ENCODE measurements around the gene TGM3. TPM values are rescaled to one million over a fixed set of nuclear protein-coding genes. Genes with fewer than 3 reads are reported as not detected.
"Not testable (repeated sequence)": the region's sequence is repeated elsewhere in the genome, so short reads cannot be mapped to it uniquely, and the experiment has no call there.

Gene TGM3
- not detected in 2 replicates for total RNA-seq (2014; rRNA removed; shearing (Covaris generic))

DNA sequence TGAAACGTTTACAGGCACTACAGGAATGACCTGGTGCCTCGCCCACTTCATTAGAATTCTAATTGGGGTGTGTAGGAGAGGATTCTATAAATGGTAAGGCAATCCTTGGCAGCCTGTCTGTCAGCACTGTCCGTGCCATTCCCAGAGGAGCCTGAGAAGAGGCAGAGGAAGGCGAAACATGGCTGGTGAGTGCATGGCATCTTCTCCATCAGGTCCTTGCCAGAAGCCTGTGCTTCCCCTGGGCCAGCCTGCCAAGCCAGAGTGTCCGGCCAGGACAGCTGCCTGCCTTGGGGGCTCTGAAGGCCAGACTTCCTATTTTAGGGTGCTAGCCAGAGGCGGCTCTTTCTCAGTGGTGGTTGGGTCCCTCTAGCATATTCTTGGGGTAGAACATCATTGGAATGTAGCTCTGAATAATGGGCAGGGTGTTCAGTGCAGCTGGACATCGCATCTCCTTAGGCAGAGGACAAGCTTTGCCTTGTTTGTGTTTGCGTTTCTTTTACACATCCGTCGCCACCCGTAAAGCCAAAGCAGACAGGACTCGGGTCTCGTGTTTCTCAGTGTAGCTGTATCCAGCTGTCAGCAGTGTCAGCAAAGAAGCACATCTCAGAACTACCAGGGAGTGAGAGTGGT, at the start of gene TGM3:
Gene TGM3, plus strand, starts transcription at position 116 of the 630 bp plus-strand sequence. Its CDS starts 63 bp downstream, at position 179.
- peak; percentile 51 for DNase-seq (ENCODE audit: low read depth)

GRCh38 chr20:2246069-2246491, 49.7 kb upstream of the TGM3 start:
- DNase-seq (ENCODE audit: low read depth) = no peak

GRCh38 chr20:2248837-2249236, 47.0 kb upstream of the TGM3 start:
- DNase-seq (ENCODE audit: low read depth) = no peak

- no peak for DNase-seq (ENCODE audit: low read depth)
These were observed 45.9 kb upstream of the TGM3 start for GRCh38 chr20:2249935-2250334.

GRCh38 chr20:2252419-2252997, 43.3 kb upstream of the TGM3 start:
- DNase-seq (ENCODE audit: low read depth) = no peak

GRCh38 chr20:2253256-2253655, 42.5 kb upstream of the TGM3 start:
- no peak for DNase-seq (ENCODE audit: low read depth)

- peak; percentile 45 for DNase-seq (ENCODE audit: low read depth)
These were observed 41.5 kb upstream of the TGM3 start for GRCh38 chr20:2254333-2254732.

GRCh38 chr20:2255926-2256531, 39.8 kb upstream of the TGM3 start:
- DNase-seq (ENCODE audit: low read depth) = no peak

DNA sequence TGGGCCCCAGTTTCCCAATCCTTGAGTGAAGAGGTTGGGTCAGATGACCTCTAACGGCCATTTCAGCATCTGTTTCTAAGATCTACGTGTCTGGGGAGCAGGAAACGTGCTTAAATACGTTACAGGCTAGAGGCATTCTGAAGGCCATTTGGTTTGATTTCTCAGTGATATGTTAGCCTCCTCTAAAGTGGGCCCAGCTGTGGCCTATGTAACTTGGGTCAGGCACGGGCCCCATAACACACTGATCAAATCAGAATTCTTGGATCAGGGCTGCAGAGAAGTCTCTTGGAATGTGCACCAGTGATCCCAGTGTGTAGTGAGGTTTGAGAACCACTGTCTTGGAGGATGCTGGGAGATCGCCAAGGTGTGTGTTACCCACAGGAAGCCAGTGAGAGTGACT, 36.1 kb upstream of the TGM3 start:
- peak; percentile 14 for DNase-seq (ENCODE audit: low read depth)

DNA sequence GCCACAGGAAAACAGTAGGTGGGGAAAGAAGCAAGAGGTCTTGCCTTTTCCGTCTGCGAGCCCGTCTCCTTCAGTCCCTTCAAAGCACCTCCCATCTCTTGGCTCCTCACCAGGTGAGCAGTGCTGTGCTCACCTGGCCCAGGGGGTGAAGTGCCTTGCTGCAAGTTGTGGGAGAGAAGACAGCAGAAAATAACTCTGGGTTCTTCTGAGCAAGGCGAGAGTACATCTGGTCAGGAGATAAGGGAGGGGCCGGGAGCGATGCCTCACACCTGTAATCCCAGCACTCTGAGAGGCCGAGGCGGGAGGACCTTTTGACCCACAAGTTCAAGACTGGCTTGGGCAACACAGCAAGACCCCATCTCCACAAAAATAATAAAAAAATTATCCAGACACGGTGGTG, 35.6 kb upstream of the TGM3 start:
- no peak for DNase-seq (ENCODE audit: low read depth)

DNA sequence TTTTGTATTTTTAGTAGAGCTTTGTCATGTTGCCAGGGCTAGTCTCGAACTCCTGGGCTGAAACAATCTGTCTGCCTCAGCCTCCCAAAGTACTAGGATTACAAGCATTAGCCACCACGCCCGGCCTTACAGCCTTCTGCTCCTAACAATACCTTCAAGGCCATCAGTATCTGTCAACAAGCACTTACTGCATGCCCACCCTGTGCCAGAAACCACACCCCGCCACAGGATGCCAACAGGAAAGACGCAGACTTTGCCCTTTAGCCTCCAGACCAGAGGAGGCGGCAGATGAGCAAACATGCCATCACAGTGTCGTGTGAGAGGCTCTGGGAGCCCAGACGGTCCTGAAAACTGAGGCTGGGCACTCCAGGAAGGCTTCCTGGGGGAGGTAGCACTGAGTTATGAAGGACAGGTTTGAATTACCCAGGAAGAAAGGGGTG, 34.7 kb upstream of the TGM3 start:
- DNase-seq (ENCODE audit: low read depth) = peak; percentile 39

GRCh38 chr20:2261629-2262028, 34.2 kb upstream of the TGM3 start:
- DNase-seq (ENCODE audit: low read depth) = no peak

GRCh38 chr20:2264118-2264517, 31.7 kb upstream of the TGM3 start:
- DNase-seq (ENCODE audit: low read depth) = no peak

- not testable (repeated sequence) for DNase-seq (ENCODE audit: low read depth)
These were observed 31.0 kb upstream of the TGM3 start for GRCh38 chr20:2264621-2265374.

DNA sequence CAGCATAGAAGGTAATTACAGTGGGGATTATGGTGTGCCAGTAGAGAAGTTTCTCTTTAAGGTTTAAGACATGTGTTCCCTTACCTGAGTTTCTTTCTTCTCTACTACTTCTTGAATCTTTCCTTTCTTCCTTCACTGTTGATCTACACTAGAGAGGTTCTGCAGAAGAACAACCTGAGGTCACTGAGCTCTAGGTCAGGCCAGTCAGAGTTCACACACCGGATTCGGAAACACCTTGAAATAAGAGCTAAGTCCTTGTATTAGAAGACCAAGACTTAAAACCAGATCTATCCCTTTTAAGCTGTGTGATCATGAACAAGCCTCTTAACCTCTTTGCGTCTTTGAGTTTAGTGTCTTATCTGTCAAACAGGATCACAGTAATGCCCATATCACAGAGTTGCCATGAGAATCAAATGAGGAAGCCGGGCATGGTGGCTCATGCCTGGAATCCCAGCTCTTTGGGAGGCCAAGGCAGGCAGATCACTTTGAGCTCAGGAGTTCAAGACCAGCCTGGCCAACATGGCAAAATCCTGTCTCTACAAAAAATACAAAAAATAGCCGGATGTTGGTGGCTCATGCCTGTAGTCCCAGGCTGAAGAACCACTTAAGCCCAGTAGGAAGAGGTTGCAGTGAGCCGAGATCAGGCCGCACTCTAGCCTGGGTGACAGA, 22.0 kb upstream of the TGM3 start:
- DNase-seq (ENCODE audit: low read depth) = no peak

GRCh38 chr20:2276015-2276414, 19.8 kb upstream of the TGM3 start:
- no peak for DNase-seq (ENCODE audit: low read depth)

GRCh38 chr20:2279253-2279779, 16.5 kb upstream of the TGM3 start:
- DNase-seq (ENCODE audit: low read depth) = no peak

- no peak for DNase-seq (ENCODE audit: low read depth)
These were observed 15.7 kb upstream of the TGM3 start for GRCh38 chr20:2280082-2280481.

DNA sequence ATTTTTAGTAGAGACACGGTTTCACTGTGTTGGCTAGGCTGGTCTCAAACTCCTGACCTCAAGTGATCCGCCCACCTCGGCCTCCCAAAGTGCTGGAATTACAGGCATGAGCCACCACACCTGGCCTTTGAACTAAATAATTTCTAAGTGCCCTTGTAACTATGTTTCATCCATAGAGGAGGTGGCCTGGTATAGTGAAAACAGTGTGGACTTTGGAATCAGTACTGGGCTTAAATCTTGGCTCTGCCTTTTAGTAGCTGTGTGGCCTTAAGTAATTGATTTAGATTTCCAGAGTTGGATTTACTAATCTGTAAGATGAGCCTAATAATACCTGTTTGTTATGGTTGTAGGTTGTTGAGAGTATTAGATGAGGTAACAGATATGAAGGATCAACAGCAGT, 14.2 kb upstream of the TGM3 start:
- no peak for DNase-seq (ENCODE audit: low read depth)

DNA sequence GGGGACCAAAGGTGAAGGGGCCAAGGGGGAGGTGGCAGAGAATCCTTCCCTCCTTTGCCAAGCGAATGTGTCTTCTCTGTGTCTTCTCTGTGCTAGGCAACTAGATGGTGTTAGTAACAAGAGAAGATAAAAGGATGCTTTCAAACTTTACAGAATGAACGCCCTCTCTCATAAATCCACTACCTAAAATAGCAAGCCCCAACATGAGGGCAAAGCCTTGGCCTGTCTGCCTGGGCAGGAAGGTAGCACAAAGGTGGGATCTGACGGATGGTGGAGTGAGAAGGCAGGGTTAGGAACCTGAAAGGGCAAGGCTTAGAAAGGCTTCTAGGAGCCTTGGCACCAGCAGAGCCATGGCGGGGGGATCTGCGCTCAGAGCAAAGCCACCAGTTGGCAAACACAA, 13.6 kb upstream of the TGM3 start:
- no peak for DNase-seq (ENCODE audit: low read depth)

DNA sequence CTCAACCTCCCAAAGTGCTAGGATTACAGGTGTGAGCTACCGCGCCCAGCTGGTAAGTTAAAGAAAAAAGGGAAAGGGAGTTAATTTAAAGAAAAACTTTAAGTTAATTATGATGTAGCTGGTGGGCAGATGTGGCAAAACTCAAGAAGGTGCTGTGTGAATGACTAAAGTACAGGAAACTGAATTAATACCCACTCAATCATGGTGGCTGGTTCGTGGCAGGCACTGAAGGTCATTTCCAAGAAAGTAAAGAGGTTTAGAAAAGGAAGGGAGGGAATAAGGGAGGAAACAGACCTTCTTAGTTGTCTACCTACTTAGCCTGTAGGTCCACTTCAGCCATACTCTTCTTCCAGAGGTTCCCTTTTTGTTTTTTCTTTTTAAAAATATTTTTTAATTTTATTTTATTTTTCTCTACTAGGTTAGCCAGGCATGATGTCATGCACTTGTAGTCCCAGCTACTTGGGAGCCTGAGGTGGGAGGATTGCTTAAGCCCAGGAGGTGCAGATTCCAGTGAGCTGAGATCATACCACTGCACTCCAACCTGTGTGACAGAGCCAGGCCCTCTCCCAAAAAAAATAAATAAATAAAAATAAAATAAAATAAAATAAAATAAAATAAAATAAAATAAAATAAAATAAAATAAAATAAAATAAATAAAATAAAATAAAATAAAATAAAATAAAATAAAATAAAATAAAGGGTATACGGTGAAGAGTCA, 11.9 kb upstream of the TGM3 start:
- no peak for DNase-seq (ENCODE audit: low read depth)

All from RPMI7951 (cell line).